ENCODE results near the gene RUSF1.

GRCh38 chr16:31493506-31494125, 14.6 kb downstream of the RUSF1 start:
- no peak for TF ChIP-seq ZNF274 (IDR thresholded peaks at IDR 0.05; ENCODE audit: low read depth, low read length)
- TF ChIP-seq YY1 (IDR thresholded peaks at IDR 0.05; ENCODE audit: insufficient read depth, insufficient read length) = no peak
- no peak for TF ChIP-seq SUZ12 (IDR thresholded peaks at IDR 0.05; ENCODE audit: extremely low read depth, insufficient read depth, insufficient read length)
